NB4 (cell line): ENCODE measurements around the gene STON2.

Experiments used
- CTCF ChIP-seq: IDR thresholded peaks from one replicate; pipeline ENCODE4 v1.5.1; 2012; ENCODE audit warnings: low read depth, low read length
- MAX ChIP-seq: IDR thresholded peaks from 2 replicates; pipeline ENCODE4 v1.6.1; 2011; ENCODE audit warnings: low read depth, low read length
- POLR2A ChIP-seq: IDR thresholded peaks from 2 replicates; pipeline ENCODE4 v1.6.1; 2011; ENCODE audit warnings: mild to moderate bottlenecking; ENCODE audit not compliant: insufficient read length; ENCODE audit errors: extremely low read depth

- TF ChIP-seq CTCF (no peak), POLR2A (no peak), MAX (no peak)
Measured at GRCh38 chr14:81350344-81351130, 49.6 kb downstream of the STON2 start.
